ENCODE results near the gene LMTK3. TPM values are rescaled to one million over a fixed set of nuclear protein-coding genes. Genes with fewer than 3 reads are reported as not detected.

The LMTK3 gene
- total RNA-seq: 0.16 and 1.4 TPM in 2 replicates

GRCh38 chr19:48511800-48512503, at the start of gene LMTK3:
TSS of gene LMTK3 (minus strand) at chr19:48511835. CDS start at chr19:48511576, 259 bp downstream.

GRCh38 chr19:48551437-48552302, 40.0 kb upstream of the LMTK3 start, which contains the start of gene SULT2B1:
TSS of gene SULT2B1 (plus strand) at chr19:48552172. CDS start at chr19:48552253, 81 bp downstream.

GRCh38 chr19:48469289-48469881, 42.2 kb downstream of the LMTK3 start, which contains the start of gene CYTH2:
TSS of gene CYTH2 (plus strand) at chr19:48469369. CDS start at chr19:48469508, 139 bp downstream.

GRCh38 chr19:48455171-48455907, 56.3 kb downstream of the LMTK3 start, which contains the start of gene KCNJ14:
TSS of gene KCNJ14 (plus strand) at chr19:48455574. CDS start at chr19:48461725, 6,151 bp downstream.

GRCh38 chr19:48445606-48446481, 65.8 kb downstream of the LMTK3 start, which contains the start of gene GRWD1:
TSS of gene GRWD1 (plus strand) at chr19:48445983. CDS start at chr19:48446006, 23 bp downstream.

Other genes starting within 250 kb of the LMTK3 start
- gene ZNF114, start 241.8 kb downstream of the LMTK3 start, total RNA-seq: 0.33 and 0.89 TPM in 2 replicates
- gene EMP3, start 186.3 kb downstream of the LMTK3 start, total RNA-seq: 142 and 190 TPM in 2 replicates
- 3.7 and 8.6 TPM in 2 replicates for gene TMEM143, start 147.9 kb downstream of the LMTK3 start, total RNA-seq
- gene SYNGR4, start 147.5 kb downstream of the LMTK3 start, total RNA-seq: 0.51 TPM in 1 of 2 replicates, not detected in the other
- 167 and 216 TPM in 2 replicates for gene KDELR1, start 120.3 kb downstream of the LMTK3 start, total RNA-seq
- gene GRIN2D, start 118.2 kb downstream of the LMTK3 start, total RNA-seq: 0.49 and 1.3 TPM in 2 replicates
- gene GRWD1, start 65.9 kb downstream of the LMTK3 start, total RNA-seq: 36.4 and 46.9 TPM in 2 replicates
- 0.25 and 0.65 TPM in 2 replicates for gene KCNJ14, start 56.3 kb downstream of the LMTK3 start, total RNA-seq
- gene CYTH2, start 42.5 kb downstream of the LMTK3 start, total RNA-seq: 53.8 and 56.8 TPM in 2 replicates
- gene SULT2B1, start 40.3 kb upstream of the LMTK3 start, total RNA-seq: 0.25 TPM in 1 of 2 replicates, not detected in the other
- not detected in 2 replicates for gene SPACA4, start 94.9 kb upstream of the LMTK3 start, total RNA-seq
- not detected in 2 replicates for gene FAM83E, start 103.2 kb upstream of the LMTK3 start, total RNA-seq
- 2,568 and 2,890 TPM in 2 replicates for gene RPL18, start 107.3 kb upstream of the LMTK3 start, total RNA-seq
- gene SPHK2, start 107.7 kb upstream of the LMTK3 start, total RNA-seq: 11.7 and 12.3 TPM in 2 replicates
- gene DBP, start 125.5 kb upstream of the LMTK3 start, total RNA-seq: 0.65 and 17.7 TPM in 2 replicates
- 11.3 TPM in 1 of 2 replicates, not detected in the other for gene CA11, start 134.4 kb upstream of the LMTK3 start, total RNA-seq
- 0.51 TPM in 1 of 2 replicates, not detected in the other for gene NTN5, start 161.2 kb upstream of the LMTK3 start, total RNA-seq
- gene FUT2, start 184.1 kb upstream of the LMTK3 start, total RNA-seq: under 0.01 TPM in 1 of 2 replicates, not detected in the other
- 1.3 and 5.3 TPM in 2 replicates for gene MAMSTR, start 207.9 kb upstream of the LMTK3 start, total RNA-seq
- gene RASIP1, start 228.8 kb upstream of the LMTK3 start, total RNA-seq: 3.8 and 4.7 TPM in 2 replicates
- not detected in 2 replicates for gene IZUMO1, start 235.1 kb upstream of the LMTK3 start, total RNA-seq
- gene FUT1, start 240.8 kb upstream of the LMTK3 start, total RNA-seq: 0.98 and 2.2 TPM in 2 replicates
- not detected in 2 replicates for gene FGF21, start 243.7 kb upstream of the LMTK3 start, total RNA-seq

Measured in mesangial cell (primary cell).